OCI-LY3 (cell line): ENCODE results near the gene MYBPC1.

ENCODE experiments used
- H2AFZ ChIP-seq: fragments of 200-600, 300-600 bp; shearing (Covaris generic); 2 replicates; pipeline ENCODE4 v1.6.0; 2014; ENCODE audit warnings: antibody characterized with exemption, low read depth, low read length
- H3K27ac ChIP-seq: fragments of 200-600, 300-600 bp; sonication (generic); 2 replicates; pipeline ENCODE4 v1.5.1; 2014; ENCODE audit warnings: mild to moderate bottlenecking, low read length, moderate library complexity, mixed read lengths
- H3K27me3 ChIP-seq: fragments of 200-600, 300-600 bp; sonication (generic); 2 replicates; pipeline ENCODE4 v1.6.1; 2014; ENCODE audit warnings: low read depth, low read length, mixed read lengths
- H3K36me3 ChIP-seq: fragments of 200-600, 300-600 bp; sonication (generic); replicated peaks from 2 replicates; pipeline ENCODE3; 2014; ENCODE audit warnings: low read depth, low read length, mixed read lengths
- H3K4me1 ChIP-seq: fragments of 300-600, 200-600 bp; sonication (generic); 2 replicates; pipeline ENCODE4 v1.6.1; 2014; ENCODE audit warnings: low read length, mixed read lengths
- H3K4me2 ChIP-seq: fragments of 200-600, 300-600 bp; sonication (generic); 2 replicates; pipeline ENCODE4 v1.6.1; 2014; ENCODE audit warnings: low read length, mixed read lengths
- H3K4me3 ChIP-seq: fragments of 300-600, 200-600 bp; sonication (generic); 2 replicates; pipeline ENCODE4 v1.5.1; 2014; ENCODE audit warnings: antibody characterized with exemption, mild to moderate bottlenecking, low read length, moderate library complexity
- H3K79me2 ChIP-seq: fragments of 300-600, 200-600 bp; shearing (Covaris generic); 2 replicates; pipeline ENCODE4 v1.6.1; 2014; ENCODE audit warnings: mild to moderate bottlenecking, low read length, mixed read lengths
- H3K9ac ChIP-seq: fragments of 300-600, 200-600 bp; shearing (Covaris generic); 2 replicates; pipeline ENCODE4 v1.6.0; 2014; ENCODE audit warnings: mild to moderate bottlenecking, low read length, moderate library complexity
- H3K9me3 ChIP-seq: fragments of 200-600, 300-600 bp; shearing (Covaris generic); 2 replicates; pipeline ENCODE4 v1.6.1; 2014; ENCODE audit warnings: low read length, mixed read lengths; ENCODE audit not compliant: insufficient read depth
- H4K20me1 ChIP-seq: fragments of 200-600, 300-600 bp; sonication (generic); 2 replicates; pipeline ENCODE4 v1.6.1; 2016; ENCODE audit warnings: low read length, mixed read lengths; ENCODE audit not compliant: insufficient read depth
- CTCF ChIP-seq: fragments of 200-600, 300-600 bp; sonication (generic); IDR thresholded peaks from 2 replicates; pipeline ENCODE4 v1.5.1; 2014; ENCODE audit warnings: antibody characterized with exemption, low read length, low read depth
- EZH2phosphoT487 ChIP-seq: fragments of 200-600 bp; shearing (Covaris generic); IDR thresholded peaks from 2 replicates; pipeline ENCODE4 v1.6.1; 2018; ENCODE audit warnings: antibody characterized with exemption, mixed run types, low read depth

Gene MYBPC1

GRCh38 chr12:101581190-101581589 lies 13.6 kb upstream of the MYBPC1 start:
- Histone ChIP-seq H3K4me3 (no peak overlapping the region), H3K27ac (no peak overlapping the region), H3K4me1 (no peaks in the 10 kb centered on the region), H4K20me1 (no peaks in the 10 kb centered on the region), H3K9me3 (no peaks in the 10 kb centered on the region), H3K79me2 (no peaks in the 10 kb centered on the region), H3K36me3 (no peaks in the 10 kb centered on the region), H3K9ac (no peak overlapping the region), H2AFZ (no peak overlapping the region), H3K27me3 (peaks cover 19% of the 10 kb centered on the region), H3K4me2 (no peak overlapping the region)
- TF ChIP-seq CTCF: no peak
- no peak for TF ChIP-seq EZH2phosphoT487

- TF ChIP-seq CTCF (no peak), EZH2phosphoT487 (no peak)
- Histone ChIP-seq H3K4me3 (no peak overlapping the region), H4K20me1 (no peaks in the 10 kb centered on the region), H3K27ac (no peak overlapping the region), H3K79me2 (no peaks in the 10 kb centered on the region), H3K9ac (no peak overlapping the region), H3K4me2 (no peak overlapping the region), H2AFZ (no peak overlapping the region), H3K27me3 (0 out of 2 replicates have a peak, but pooled peaks cover 13% of the 10 kb centered on the region), H3K36me3 (no peaks in the 10 kb centered on the region), H3K9me3 (no peaks in the 10 kb centered on the region), H3K4me1 (no peaks in the 10 kb centered on the region)
These were observed 11.8 kb upstream of the MYBPC1 start for GRCh38 chr12:101582937-101583336.

- Histone ChIP-seq H3K9ac (no peak overlapping the region), H3K36me3 (no peaks in the 10 kb centered on the region), H2AFZ (no peak overlapping the region), H3K27ac (no peak overlapping the region), H3K79me2 (no peaks in the 10 kb centered on the region), H3K4me3 (no peak overlapping the region), H4K20me1 (no peaks in the 10 kb centered on the region), H3K4me2 (no peak overlapping the region), H3K9me3 (no peaks in the 10 kb centered on the region), H3K4me1 (no peaks in the 10 kb centered on the region), H3K27me3 (peaks cover 20% of the 10 kb centered on the region)
- TF ChIP-seq EZH2phosphoT487 (no peak), CTCF (no peak)
These were observed 4.4 kb upstream of the MYBPC1 start for GRCh38 chr12:101590383-101590782.

GRCh38 chr12:101591781-101592180 lies 3.0 kb upstream of the MYBPC1 start:
- Histone ChIP-seq H2AFZ (no peak overlapping the region), H3K27ac (no peak overlapping the region), H3K36me3 (no peaks in the 10 kb centered on the region), H3K4me3 (no peak overlapping the region), H3K79me2 (no peaks in the 10 kb centered on the region), H3K9ac (no peak overlapping the region), H3K4me1 (no peaks in the 10 kb centered on the region), H3K4me2 (no peak overlapping the region), H4K20me1 (no peaks in the 10 kb centered on the region), H3K27me3 (peaks cover 20% of the 10 kb centered on the region), H3K9me3 (no peaks in the 10 kb centered on the region)
- TF ChIP-seq EZH2phosphoT487 (no peak), CTCF (no peak)
